GM10266 (cell line): ENCODE measurements around the gene TLL1.

ENCODE experiments used
- DNase-seq: peaks from one replicate; pipeline ENCODE4 v3.0.0; 2012; ENCODE audit errors: extremely low spot score
- CTCF ChIP-seq: IDR thresholded peaks from 2 replicates; pipeline ENCODE4 v1.5.1; 2012; ENCODE audit warnings: mild to moderate bottlenecking, low read depth; ENCODE audit not compliant: control insufficient read depth, insufficient read depth; ENCODE audit errors: missing control alignments

Gene TLL1

GRCh38 chr4:165867961-165868360, 5.1 kb upstream of the TLL1 start:
- no peak for DNase-seq
- TF ChIP-seq CTCF, result no peak

- TF ChIP-seq CTCF, result no peak
- DNase-seq, result no peak
These were observed 448 bp downstream of the TLL1 start for GRCh38 chr4:165873298-165874071.

- no peak for TF ChIP-seq CTCF
- DNase-seq, result no peak
These were observed 1.2 kb downstream of the TLL1 start for GRCh38 chr4:165874072-165874790.

GRCh38 chr4:165874791-165875371, 1.8 kb downstream of the TLL1 start:
- DNase-seq, result no peak

GRCh38 chr4:165875446-165875845, 2.4 kb downstream of the TLL1 start:
- no peak for DNase-seq
- no peak for TF ChIP-seq CTCF

More at GRCh38 chr4:165874791-165875371, 1.8 kb downstream of the TLL1 start:
- no peak for TF ChIP-seq CTCF

GRCh38 chr4:165877286-165877685, 4.2 kb downstream of the TLL1 start:
- no peak for DNase-seq
- TF ChIP-seq CTCF, result no peak
